K562 (cell line): ENCODE measurements around the gene LIX1L. TPM values are rescaled to one million over a fixed set of nuclear protein-coding genes. Genes with fewer than 3 reads are reported as not detected.

Experiments
- ATAC-seq: fragments of 200-7000 bp; cut with Tn5 transposase; 3 replicates; pipeline ENCODE4 v1.9.1; 2020; ENCODE audit warnings: moderate library complexity
- Bru-seq: library from RNA; stranded (reverse); fragments of 400-500 nt; gene quantifications from one replicate; lab custom pipeline; 2021; lab: Mats Ljungman, UMichigan
- BruChase-seq, 2 experiments: library from RNA; stranded (reverse); fragments of 400-500 nt; gene quantifications; one replicate each; lab custom pipeline; 2021; lab: Mats Ljungman, UMichigan
- BruUV-seq: library from RNA; stranded (reverse); fragments of 400-500 nt; replicated peaks from 2 replicates; lab custom pipeline; 2021; lab: Mats Ljungman, UMichigan
- CTCF ChIA-PET: fragments of 300-600 bp; formaldehyde crosslinking; extraction: SDS; loops from one replicate; lab custom pipeline; 2021; ENCODE audit warnings: low intra/inter-chr PET ratio; lab: Yijun Ruan, JAX
- POLR2A ChIA-PET: fragments of 300-600, 350-650 bp; sonication (Branson Sonifier 250); formaldehyde crosslinking; extraction: SDS; loops from one replicate; lab custom pipeline; 2021; ENCODE audit warnings: antibody characterized with exemption, inconsistent platforms; lab: Yijun Ruan, JAX
- DNase-seq, 4 experiments: peaks; one replicate each; pipeline versions ENCODE4 v3.0.0 to v3.0.0-alpha.2; 2011 to 2018; ENCODE audit warnings: low spot score in 3 of 4, mixed read lengths in 3 of 4; ENCODE audit errors: extremely low read depth in 1 of 4
- FAIRE-seq: peaks from 2 replicates; lab custom pipeline; 2011; peaks lifted over from hg19 to GRCh38; lab: Jason Lieb, UNC
- H2AFZ ChIP-seq: 2 replicates; pipeline ENCODE4 v1.6.0; 2011; ENCODE audit warnings: low read depth, low read length, control low read depth, inconsistent platforms
- H3K27ac ChIP-seq: fragments of 200-600 bp; 3 replicates; pipeline ENCODE4 v1.8.0; 2011; ENCODE audit warnings: low read depth, mild to moderate bottlenecking, control low read depth, inconsistent platforms, low read length, moderate library complexity, mixed read lengths; ENCODE audit errors: extremely low read depth
- H3K27me3 ChIP-seq, 2 experiments: fragments of 300-600 bp in 1 of 2; 2 replicates in 1 of 2; 3 replicates in 1 of 2; pipeline versions ENCODE4 v1.6.0 to v1.8.0; 2011; ENCODE audit warnings: inconsistent platforms in 2 of 2, low read length in 2 of 2, mild to moderate bottlenecking in 1 of 2, mixed read lengths in 1 of 2, moderate library complexity in 1 of 2; ENCODE audit not compliant: control insufficient read depth in 2 of 2, insufficient read depth in 2 of 2
- H3K36me3 ChIP-seq: fragments of 300-600 bp; 3 replicates; pipeline ENCODE4 v1.8.0; 2011; ENCODE audit warnings: mild to moderate bottlenecking, low read length, inconsistent platforms; ENCODE audit not compliant: control insufficient read depth, insufficient read depth
- H3K4me1 ChIP-seq, 2 experiments: fragments of 200-600 bp in 1 of 2; replicated peaks in 1 of 2; 2 replicates in 1 of 2; 3 replicates in 1 of 2; pipeline versions ENCODE4 v1.5.1 to v1.8.0; 2011; ENCODE audit warnings: inconsistent platforms in 2 of 2, low read length in 2 of 2, mild to moderate bottlenecking in 1 of 2, mixed read lengths in 1 of 2, moderate library complexity in 1 of 2; ENCODE audit not compliant: control insufficient read depth in 2 of 2, insufficient read depth in 2 of 2
- H3K4me2 ChIP-seq: 2 replicates; pipeline ENCODE4 v1.6.1; 2011; ENCODE audit warnings: low read length, control low read depth, inconsistent platforms, mixed read lengths; ENCODE audit not compliant: insufficient read depth
- H3K4me3 ChIP-seq: fragments of 200-600 bp; sonication (generic), shearing (Covaris generic); 2 replicates; pipeline ENCODE4 v1.5.1; 2016; ENCODE audit warnings: control low read depth, inconsistent platforms
- H3K79me2 ChIP-seq: fragments of 200-600 bp; 3 replicates; pipeline ENCODE4 v1.8.0; 2011; ENCODE audit warnings: low read length, inconsistent platforms; ENCODE audit not compliant: control insufficient read depth, insufficient read depth
- H3K9ac ChIP-seq, 2 experiments: 2 replicates each; pipeline versions ENCODE4 v1.6.0 to v1.6.1; 2011; ENCODE audit warnings: low read depth in 2 of 2, low read length in 2 of 2, control low read depth in 1 of 2, inconsistent platforms in 1 of 2, mild to moderate bottlenecking in 1 of 2, mixed read lengths in 1 of 2; ENCODE audit not compliant: insufficient read depth in 1 of 2
- H3K9me1 ChIP-seq: one replicate; pipeline ENCODE4 v1.6.0; 2011; ENCODE audit warnings: inconsistent platforms, mild to moderate bottlenecking, low read length, moderate library complexity; ENCODE audit not compliant: control insufficient read depth, insufficient read depth
- H3K9me3 ChIP-seq: replicated peaks from 2 replicates; pipeline ENCODE4 v1.5.1; 2011; ENCODE audit warnings: low read depth, low read length, inconsistent platforms; ENCODE audit not compliant: control insufficient read depth, insufficient read depth
- H4K20me1 ChIP-seq: replicated peaks from 2 replicates; pipeline ENCODE4 v1.6.1; 2011; ENCODE audit warnings: low read length, inconsistent platforms, mixed read lengths; ENCODE audit not compliant: control insufficient read depth, insufficient read depth
- CREM ChIP-seq: IDR thresholded peaks from 2 replicates; pipeline ENCODE4 v1.6.1; 2014; ENCODE audit warnings: antibody characterized with exemption, low read depth
- FOSL1 ChIP-seq: fragments of 200-800 bp; sonication (Bioruptor generic); conservative IDR thresholded peaks from 2 replicates; pipeline ENCODE4 v1.6.1; 2016; ENCODE audit warnings: missing genetic modification characterization, missing compliant biosample characterization
- FOXJ3 ChIP-seq: sonication (generic); formaldehyde crosslinking; IDR thresholded peaks from 2 replicates; pipeline ENCODE4 v1.4.0; 2020; ENCODE audit warnings: mild to moderate bottlenecking, missing genetic modification reagents
- L3MBTL2 ChIP-seq: fragments of 450-650 bp; IDR thresholded peaks from 2 replicates; pipeline ENCODE4 v1.6.1; 2016; ENCODE audit warnings: mild to moderate bottlenecking, moderate library complexity
- MTA1 ChIP-seq: fragments of 450-650 bp; IDR thresholded peaks from 2 replicates; pipeline ENCODE4 v1.6.1; 2017; ENCODE audit warnings: borderline replicate concordance
- SAP30 ChIP-seq: fragments of 200-600 bp; sonication (generic); IDR thresholded peaks from 2 replicates; pipeline ENCODE4 v1.6.1; 2012; ENCODE audit warnings: borderline replicate concordance, low read depth, mild to moderate bottlenecking, moderate library complexity, low read length, control low read depth, inconsistent platforms; ENCODE audit not compliant: insufficient read depth, poor library complexity, severe bottlenecking
- SMARCA4 ChIP-seq: fragments of 450-650 bp; IDR thresholded peaks from 2 replicates; pipeline ENCODE4 v1.6.1; 2016
- U2AF1 ChIP-seq: fragments of 200-400 bp; formaldehyde crosslinking; optimal IDR thresholded peaks from 2 replicates; pipeline ENCODE3; 2017; ENCODE audit warnings: mild to moderate bottlenecking, low read depth, low read length, moderate library complexity
- XRCC5 ChIP-seq: fragments of 200-400 bp; formaldehyde crosslinking; IDR thresholded peaks from 2 replicates; pipeline ENCODE4 v1.6.1; 2017; ENCODE audit warnings: low read depth, mild to moderate bottlenecking, low read length
- ZFX ChIP-seq: sonication (generic); formaldehyde crosslinking; IDR thresholded peaks from 2 replicates; pipeline ENCODE4 v1.8.0; 2022; ENCODE audit warnings: mild to moderate bottlenecking, missing genetic modification reagents, moderate library complexity
- ZNF830 ChIP-seq: fragments of 250-450 bp; sonication (Bioruptor Pico); IDR thresholded peaks from 2 replicates; pipeline ENCODE4 v1.5.0; 2021; ENCODE audit warnings: mild to moderate bottlenecking
- WGBS: fragments of 100-300 bp; shearing (Covaris generic); methylation state at CpG from one replicate; pipeline ENCODE4 v1.1.6; 2016; ENCODE audit warnings: low coverage, mixed read lengths; ENCODE audit not compliant: insufficient coverage; ENCODE audit errors: missing lambda C conversion rate; 5-methylcytosine and 5-hydroxymethylcytosine counted together
- in situ Hi-C: fragments of 300-500 bp; cut with MboI; formaldehyde crosslinking; loops from 4 replicates; pipeline ENCODE4 v1.15.0; 2018; ENCODE audit warnings: inconsistent platforms, mixed read lengths
- intact Hi-C: fragments of 100-400 bp; cut with micrococcal nuclease; formaldehyde crosslinking; loops from 2 replicates; pipeline ENCODE4 v1.14.2; 2022
- long read RNA-seq, 3 experiments: library from polyadenylated mRNA in 2 of 3; library from RNA in 1 of 3; unstranded in 2 of 3; stranded (forward) in 1 of 3; transcript quantifications; one replicate each; pipeline ENCODE4 v2.0.0, GENCODE V29; 2019 to 2022
- polyA minus RNA-seq, 3 experiments: library from RNA; depleted of rRNA, polyadenylated mRNA; stranded (reverse); fragments of >200 nt; gene quantifications; 2 replicates each; pipeline ENCODE4 v1.2.3, GENCODE V29; 2011
- polyA plus RNA-seq, 8 experiments: library from polyadenylated mRNA; depleted of rRNA in 4 of 8; stranded (reverse) in 5 of 8; unstranded in 3 of 8; fragments of >200 nt; fragmentation: Nextera tagmentation in 2 of 8; fragmentation: Illumina TruSeq in 1 of 8; extraction: Ambion mirVana in 2 of 8; extraction: Trizol in 1 of 8; gene quantifications; 2 replicates each; pipeline versions ENCODE4 v1.2.1 to v1.2.3, GENCODE V29; 2011 to 2014; ENCODE audit warnings: inconsistent platforms in 1 of 8, missing spikeins in 1 of 8
- total RNA-seq, 7 experiments: library from RNA; depleted of rRNA in 6 of 7; stranded (reverse); fragments of >200 nt in 6 of 7; fragmentation: Illumina TruSeq in 2 of 7; extraction: Trizol in 2 of 7; gene quantifications; 2 replicates each; pipeline versions ENCODE4 v1.2.1 to v1.2.3, GENCODE V29; 2011 to 2021; ENCODE audit warnings: low replicate concordance in 1 of 7
- TF ChIP-seq, protein P1 (sequence below): sonication (generic); formaldehyde crosslinking; IDR thresholded peaks from 2 replicates; pipeline ENCODE4 v1.8.0; 2022; ENCODE audit warnings: mild to moderate bottlenecking, missing genetic modification reagents

The LIX1L gene
- 5.2 and 6.2 TPM in 2 replicates for total RNA-seq (2011; cell fraction: chromatin; rRNA removed; ENCODE audit: low replicate concordance)
- total RNA-seq (2011; cell fraction: nucleolus; rRNA removed), result 4.7 and 4.8 TPM in 2 replicates
- 8.9 and 14.7 TPM in 2 replicates for total RNA-seq (2011; cell fraction: nucleoplasm; rRNA removed)
- total RNA-seq (2014; rRNA removed) (7.4 and 10.7 TPM in 2 replicates), total RNA-seq (2014; rRNA removed; fragmentation: Illumina TruSeq; extraction: Trizol) (10.0 and 11.0 TPM in 2 replicates), total RNA-seq (2015; rRNA removed; fragmentation: Illumina TruSeq; extraction: Trizol) (11.7 and 12.9 TPM in 2 replicates), total RNA-seq (2021) (15.7 and 16.4 TPM in 2 replicates), polyA plus RNA-seq (2011; rRNA removed) (20.6 and 26.5 TPM in 2 replicates), polyA plus RNA-seq (2014; fragmentation: Illumina TruSeq; extraction: Trizol) (10.5 and 12.5 TPM in 2 replicates), polyA plus RNA-seq (2014; fragmentation: Nextera tagmentation; extraction: Ambion mirVana) (1 to 10 TPM; 4.6 to 9.2 TPM), polyA plus RNA-seq (2014; rRNA removed) (13.5 and 16.1 TPM in 2 replicates), polyA minus RNA-seq (2011; rRNA and poly(A)+ RNA removed) (17.0 and 21.0 TPM in 2 replicates), Bru-seq, nascent RNA (percentile 60 among the genes with signal in this experiment), BruChase-seq, experiment 1, labeled RNA remaining after a 2-hour chase (percentile 60 among the genes with signal in this experiment), BruChase-seq, experiment 2, labeled RNA remaining after a 6-hour chase (percentile 63 among the genes with signal in this experiment)
- 23.9 and 30.3 TPM in 2 replicates for polyA plus RNA-seq (2011; cell fraction: cytosol; rRNA removed)
- 5.3 and 5.5 TPM in 2 replicates for polyA plus RNA-seq (2011; cell fraction: nucleus; rRNA removed)
- 4.7 and 8.4 TPM in 2 replicates for polyA plus RNA-seq (2012)
- 11.1 and 12.0 TPM in 2 replicates for polyA minus RNA-seq (2011; cell fraction: cytosol; rRNA and poly(A)+ RNA removed)
- 1.8 and 3.0 TPM in 2 replicates for polyA minus RNA-seq (2011; cell fraction: nucleus; rRNA and poly(A)+ RNA removed)
- long read RNA-seq, experiment 1, partial matches to known transcripts, result 4 of 22 reads
- long read RNA-seq, experiment 1, other reads (novel, unspliced or antisense), result 16 of 22 reads
- long read RNA-seq, experiment 2, partial matches to known transcripts, result 1 of 10 reads
- long read RNA-seq, experiment 2, other reads (novel, unspliced or antisense), result 5 of 10 reads
- long read RNA-seq, experiment 3, partial matches to known transcripts, result 0 of 1 reads
- long read RNA-seq, experiment 3, other reads (novel, unspliced or antisense), result 1 of 1 reads

DNA sequence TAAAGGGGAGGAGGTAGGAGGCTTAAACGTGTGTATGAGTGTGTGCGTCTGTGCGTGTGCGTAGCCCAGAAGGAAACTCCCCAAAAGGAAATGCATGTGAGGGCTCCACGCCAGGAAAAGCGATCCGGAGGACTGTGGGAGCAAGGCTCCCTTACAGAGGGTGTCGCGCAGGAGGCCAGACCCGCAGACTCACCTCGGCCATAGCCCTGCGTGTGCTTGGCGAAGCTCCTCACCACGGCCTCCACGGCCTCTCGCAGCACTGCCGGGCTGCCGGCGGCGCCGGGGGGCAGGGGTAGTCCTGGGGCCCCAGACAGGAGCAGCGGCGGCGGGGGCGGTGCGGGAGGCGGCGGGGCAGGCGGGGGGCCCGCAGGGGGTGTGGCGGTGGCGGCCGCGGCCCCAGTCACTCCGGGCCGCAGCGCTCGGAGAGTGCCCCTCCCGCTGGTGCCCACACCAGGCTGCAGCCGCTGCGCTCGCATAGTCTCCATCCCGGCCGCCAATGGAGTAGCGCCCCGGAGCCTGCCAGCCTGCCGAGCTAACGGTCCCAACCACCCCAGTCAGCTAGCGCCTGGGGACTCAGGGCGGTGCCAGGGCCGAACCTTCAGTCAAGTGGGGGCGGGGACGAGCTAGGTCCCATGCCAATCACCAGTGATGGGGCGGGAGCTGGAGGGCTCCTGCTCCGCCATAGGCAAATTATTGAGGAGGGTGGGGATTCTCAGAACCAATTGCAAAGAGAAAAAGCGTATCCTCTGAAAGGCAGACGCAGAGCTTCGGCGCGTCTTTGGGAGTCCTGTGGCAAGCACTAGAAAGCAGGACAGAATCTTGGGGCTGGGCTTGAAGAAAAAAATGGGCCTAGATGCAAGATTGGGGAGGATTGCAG lies at the start of gene LIX1L:
Gene LIX1L (minus strand): TSS at position 575 of the 877 bp plus-strand sequence. CDS start 90 bp downstream, at position 485.
- H3K4me3 ChIP-seq, result peak within 1 kb of the TSS; percentile 79
- H3K9me1 ChIP-seq, result no peaks in the 10 kb centered on the region
- no peaks in the 10 kb centered on the region for H4K20me1 ChIP-seq
- ChIA-PET CTCF (no interaction called here), POLR2A (interaction anchor here (0.6 to 2.7 kb wide), 17 partner anchors 8 to 110 kb away, joined by 3 to 18 read pairs (median 4); partner anchors contain the start of genes RBM8A and TXNIP)
- no peaks in the 10 kb centered on the region for H3K36me3 ChIP-seq
- 1% methylated on average over 39 of the region's 60 CpGs for WGBS
- H3K4me2 ChIP-seq, result peak within 1 kb of the TSS; percentile 91
- peaks cover 25 to 30% of the 10 kb centered on the region in 2 experiments; a peak in 4 of 5 replicates for H3K4me1 ChIP-seq
- intact Hi-C loops (loop anchor here (2.0 kb wide), 1 partner anchor 25 kb away; no protein-coding TSS in a partner anchor), in situ Hi-C loops (no loop called here)
- peak within 1 kb of the TSS; percentile 70 to 98 for H3K9ac ChIP-seq
- no TSS peak for BruUV-seq
- peaks cover 30% of the 10 kb centered on the region for H3K79me2 ChIP-seq
- peak; percentile 96 for FAIRE-seq
- DNase-seq, result peak; percentile 87 to 97 (median 92)
- peak within 1 kb of the TSS; percentile 92 for H2AFZ ChIP-seq
- no peaks in the 10 kb centered on the region; a peak in 1 of 5 replicates for H3K27me3 ChIP-seq
- peak; percentile 97 for ATAC-seq
- peak within 1 kb of the TSS; percentile 74 for H3K27ac ChIP-seq
- no peaks in the 10 kb centered on the region for H3K9me3 ChIP-seq
- TF ChIP-seq ZFX (CRISPR knock-in tag) (peak; percentile 69), SMARCA4 (0 out of 2 replicates have a peak, but pooled peaks have one; percentile 36), MTA1 (peak; percentile 25; the same call in 1 of the 2 replicates), XRCC5 (peak; percentile 24; the same call in 1 of the 2 replicates), CREM (peak; percentile 55; the same call in 1 of the 2 replicates), FOXJ3 (no peak), SAP30 (peak; percentile 61), L3MBTL2 (peak; percentile 26; the same call in 1 of the 2 replicates), U2AF1 (no peak), ZNF830 (CRISPR knock-in tag) (no peak), FOSL1 (tag) (peak; percentile 43; the same call in 1 of the 2 replicates)
- TF ChIP-seq, protein P1, sequence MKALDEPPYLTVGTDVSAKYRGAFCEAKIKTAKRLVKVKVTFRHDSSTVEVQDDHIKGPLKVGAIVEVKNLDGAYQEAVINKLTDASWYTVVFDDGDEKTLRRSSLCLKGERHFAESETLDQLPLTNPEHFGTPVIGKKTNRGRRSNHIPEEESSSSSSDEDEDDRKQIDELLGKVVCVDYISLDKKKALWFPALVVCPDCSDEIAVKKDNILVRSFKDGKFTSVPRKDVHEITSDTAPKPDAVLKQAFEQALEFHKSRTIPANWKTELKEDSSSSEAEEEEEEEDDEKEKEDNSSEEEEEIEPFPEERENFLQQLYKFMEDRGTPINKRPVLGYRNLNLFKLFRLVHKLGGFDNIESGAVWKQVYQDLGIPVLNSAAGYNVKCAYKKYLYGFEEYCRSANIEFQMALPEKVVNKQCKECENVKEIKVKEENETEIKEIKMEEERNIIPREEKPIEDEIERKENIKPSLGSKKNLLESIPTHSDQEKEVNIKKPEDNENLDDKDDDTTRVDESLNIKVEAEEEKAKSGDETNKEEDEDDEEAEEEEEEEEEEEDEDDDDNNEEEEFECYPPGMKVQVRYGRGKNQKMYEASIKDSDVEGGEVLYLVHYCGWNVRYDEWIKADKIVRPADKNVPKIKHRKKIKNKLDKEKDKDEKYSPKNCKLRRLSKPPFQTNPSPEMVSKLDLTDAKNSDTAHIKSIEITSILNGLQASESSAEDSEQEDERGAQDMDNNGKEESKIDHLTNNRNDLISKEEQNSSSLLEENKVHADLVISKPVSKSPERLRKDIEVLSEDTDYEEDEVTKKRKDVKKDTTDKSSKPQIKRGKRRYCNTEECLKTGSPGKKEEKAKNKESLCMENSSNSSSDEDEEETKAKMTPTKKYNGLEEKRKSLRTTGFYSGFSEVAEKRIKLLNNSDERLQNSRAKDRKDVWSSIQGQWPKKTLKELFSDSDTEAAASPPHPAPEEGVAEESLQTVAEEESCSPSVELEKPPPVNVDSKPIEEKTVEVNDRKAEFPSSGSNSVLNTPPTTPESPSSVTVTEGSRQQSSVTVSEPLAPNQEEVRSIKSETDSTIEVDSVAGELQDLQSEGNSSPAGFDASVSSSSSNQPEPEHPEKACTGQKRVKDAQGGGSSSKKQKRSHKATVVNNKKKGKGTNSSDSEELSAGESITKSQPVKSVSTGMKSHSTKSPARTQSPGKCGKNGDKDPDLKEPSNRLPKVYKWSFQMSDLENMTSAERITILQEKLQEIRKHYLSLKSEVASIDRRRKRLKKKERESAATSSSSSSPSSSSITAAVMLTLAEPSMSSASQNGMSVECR, result no peak
